Panc1 (cell line): Measurements from ENCODE around the gene SLC25A52. TPM values are rescaled to one million over a fixed set of nuclear protein-coding genes. Genes with fewer than 3 reads are reported as not detected.
"Not testable (repeated sequence)": the region's sequence is repeated elsewhere in the genome, so short reads cannot be mapped to it uniquely, and the experiment has no call there.

Source experiments
- ATAC-seq: fragments of 200-7000 bp; cut with Tn5 transposase; 2 replicates; pipeline ENCODE4 v1.9.1; 2020; ENCODE audit warnings: mild to moderate bottlenecking, moderate library complexity
- BruUV-seq: library from RNA; stranded (reverse); fragments of 400-500 nt; replicated peaks from 2 replicates; lab custom pipeline; 2021; lab: Mats Ljungman, UMichigan
- CTCF ChIA-PET: fragments of 300-600 bp; sonication (Branson Sonifier 250); formaldehyde crosslinking; loops from one replicate; lab custom pipeline; 2022; ENCODE audit warnings: antibody characterized with exemption; lab: Charles Lee
- POLR2A ChIA-PET: fragments of 300-600 bp; sonication (Branson Sonifier 250); formaldehyde crosslinking; loops from one replicate; lab custom pipeline; 2022; ENCODE audit warnings: antibody characterized with exemption; lab: Charles Lee
- DNase-seq: peaks from one replicate; pipeline ENCODE4 v3.0.0-alpha.2; 2010; ENCODE audit warnings: low read depth, low spot score
- H3K27ac ChIP-seq: 2 replicates; pipeline ENCODE4 v1.5.1; 2011; ENCODE audit warnings: mild to moderate bottlenecking, low read length, inconsistent platforms
- H3K27me3 ChIP-seq: fragments of 200-500 bp; sonication (Bioruptor generic); 2 replicates; pipeline ENCODE4 v1.6.0; 2014; ENCODE audit warnings: low read length, inconsistent platforms; ENCODE audit not compliant: control insufficient read depth, insufficient read depth
- H3K36me3 ChIP-seq: fragments of 200-500 bp; sonication (Bioruptor generic); 2 replicates; pipeline ENCODE4 v1.5.1; 2014; ENCODE audit warnings: inconsistent platforms, mild to moderate bottlenecking, low read length, moderate library complexity; ENCODE audit not compliant: control insufficient read depth, insufficient read depth
- H3K4me1 ChIP-seq: 2 replicates; pipeline ENCODE4 v1.5.1; 2011; ENCODE audit warnings: inconsistent platforms, mild to moderate bottlenecking, low read length, moderate library complexity; ENCODE audit not compliant: control insufficient read depth, insufficient read depth
- H3K4me3 ChIP-seq, 2 experiments: 2 replicates each; pipeline ENCODE4 v1.5.1; 2011 to 2012; ENCODE audit warnings: low read depth in 2 of 2, low read length in 2 of 2, mild to moderate bottlenecking in 2 of 2, inconsistent platforms in 1 of 2, moderate library complexity in 1 of 2
- H3K9me3 ChIP-seq: fragments of 200-500 bp; sonication (Bioruptor generic); 2 replicates; pipeline ENCODE4 v1.5.1; 2014; ENCODE audit warnings: low read depth, mild to moderate bottlenecking, inconsistent platforms, low read length, moderate library complexity; ENCODE audit not compliant: control insufficient read depth, insufficient read depth
- CTCF ChIP-seq: fragments of 450-650 bp; IDR thresholded peaks from 2 replicates; pipeline ENCODE4 v1.5.1; 2017; ENCODE audit warnings: mild to moderate bottlenecking
- POLR2AphosphoS5 ChIP-seq: IDR thresholded peaks from 2 replicates; pipeline ENCODE4 v1.6.1; 2012; ENCODE audit warnings: mild to moderate bottlenecking, low read depth, low read length, moderate library complexity
- REST ChIP-seq, 2 experiments: IDR thresholded peaks; 2 replicates each; pipeline ENCODE4 v1.6.1; 2011 to 2012; ENCODE audit warnings: low read depth in 2 of 2, control low read depth in 1 of 2, low read length in 1 of 2, mild to moderate bottlenecking in 1 of 2, moderate library complexity in 1 of 2; ENCODE audit not compliant: insufficient read depth in 1 of 2
- SIN3A ChIP-seq: IDR thresholded peaks from 2 replicates; pipeline ENCODE4 v1.6.1; 2012; ENCODE audit warnings: low read depth, mild to moderate bottlenecking, low read length, moderate library complexity, borderline replicate concordance; ENCODE audit not compliant: insufficient read depth
- TCF7L2 ChIP-seq: IDR thresholded peaks from 2 replicates; pipeline ENCODE4 v1.6.1; 2011; ENCODE audit warnings: mild to moderate bottlenecking, low read depth, low read length, inconsistent platforms
- in situ Hi-C: cut with HindIII; loops from 2 replicates; pipeline ENCODE4 v1.10.0; 2016; ENCODE audit warnings: low sequenced_read_pairs, low pct_unique_long_range_greater_than_20kb
- intact Hi-C: fragments of 100-400 bp; cut with micrococcal nuclease; formaldehyde crosslinking; loops from one replicate; pipeline ENCODE4 v1.10.0; 2022; ENCODE audit not compliant: unreplicated experiment
- total RNA-seq: library from RNA; stranded (reverse); gene quantifications from one replicate; pipeline ENCODE4 v1.2.1, GENCODE V29; 2021; ENCODE audit not compliant: unreplicated experiment

SLC25A52 gene
- total RNA-seq, 1 experiment from 2014 or later: not detected

GRCh38 chr18:31746396-31746795 lies 14.3 kb downstream of the SLC25A52 start:
- TF ChIP-seq CTCF (no peak), TCF7L2 (no peak), POLR2AphosphoS5 (no peak), REST (IDR thresholded peaks at IDR 0.05; ENCODE audit: insufficient read depth in 1 of 2, low read depth in 2 of 2, low read length in 1 of 2) (no peak), SIN3A (no peak)
- in situ Hi-C loops (no loop called here), intact Hi-C loops (no loop called here)
- no peak overlapping the region for H3K4me3 ChIP-seq
- H3K27me3 ChIP-seq: no peaks in the 10 kb centered on the region
- no peaks in the 10 kb centered on the region for H3K9me3 ChIP-seq
- POLR2A ChIA-PET: no interaction called here
- DNase-seq (no peak), ATAC-seq (no peak)
- no peaks in the 10 kb centered on the region for H3K36me3 ChIP-seq
- no TSS peak for BruUV-seq
- H3K4me1 ChIP-seq: no peaks in the 10 kb centered on the region
- no peak overlapping the region for H3K27ac ChIP-seq
- CTCF ChIA-PET: no interaction called here

- ChIA-PET POLR2A (no interaction called here), CTCF (no interaction called here)
- no peaks in the 10 kb centered on the region for H3K27me3 ChIP-seq
- TF ChIP-seq POLR2AphosphoS5 (no peak), TCF7L2 (no peak), SIN3A (no peak), CTCF (no peak), REST (IDR thresholded peaks at IDR 0.05; ENCODE audit: insufficient read depth in 1 of 2, low read depth in 2 of 2, low read length in 1 of 2) (no peak)
- H3K9me3 ChIP-seq: no peaks in the 10 kb centered on the region
- DNase-seq (no peak), ATAC-seq (no peak)
- no peak overlapping the region for H3K4me3 ChIP-seq
- in situ Hi-C loops: no loop called here
- no peaks in the 10 kb centered on the region for H3K4me1 ChIP-seq
- intact Hi-C loops: no loop called here
- H3K27ac ChIP-seq: no peak overlapping the region
- H3K36me3 ChIP-seq: no peaks in the 10 kb centered on the region
- BruUV-seq: no TSS peak
These were observed 16.2 kb downstream of the SLC25A52 start for GRCh38 chr18:31744321-31745067.

GRCh38 chr18:31743600-31743999 lies 17.1 kb downstream of the SLC25A52 start:
- in situ Hi-C loops, H3K4me1 ChIP-seq, H3K27ac ChIP-seq, DNase-seq, H3K27me3 ChIP-seq, CTCF ChIA-PET, H3K36me3 ChIP-seq, ATAC-seq, H3K9me3 ChIP-seq, BruUV-seq, H3K4me3 ChIP-seq, intact Hi-C loops, POLR2A ChIA-PET: not testable (repeated sequence)
